Colonic mucosa (tissue), 4 donors: ENCODE results near the gene SEMA3E. TPM values are rescaled to one million over a fixed set of nuclear protein-coding genes. Genes with fewer than 3 reads are reported as not detected.
"Not testable (repeated sequence)": the region's sequence is repeated elsewhere in the genome, so short reads cannot be mapped to it uniquely, and the experiment has no call there.

Experiments
- DNase-seq: peaks from one replicate; pipeline ENCODE4 v3.0.0-alpha.2; 2020
- H3K27ac ChIP-seq: fragments of 200-600 bp; one replicate; pipeline ENCODE4 v1.8.0; 2021
- H3K27me3 ChIP-seq: fragments of 200-600 bp; one replicate; pipeline ENCODE4 v1.8.0; 2021
- H3K36me3 ChIP-seq: fragments of 200-600 bp; one replicate; pipeline ENCODE4 v1.8.0; 2021
- H3K4me1 ChIP-seq: fragments of 200-600 bp; one replicate; pipeline ENCODE4 v1.8.0; 2021; ENCODE audit warnings: mild to moderate bottlenecking
- H3K4me3 ChIP-seq: fragments of 200-600 bp; one replicate; pipeline ENCODE4 v1.8.0; 2021
- H3K9ac ChIP-seq, 2 donors: one replicate each; pipeline ENCODE4 v1.7.0; 2013; ENCODE audit warnings: control low read depth in 2 of 2, low read depth in 2 of 2, low read length in 2 of 2
- H3K9me3 ChIP-seq: fragments of 200-600 bp; one replicate; pipeline ENCODE4 v1.8.0; 2021
- CTCF ChIP-seq: fragments of 200-600 bp; IDR thresholded peaks from one replicate; pipeline ENCODE4 v1.8.0; 2022; ENCODE audit warnings: antibody characterized with exemption, mild to moderate bottlenecking
- intact Hi-C: fragments of 100-400 bp; cut with DNase I; formaldehyde crosslinking; loops from one replicate; pipeline ENCODE4 v1.14.1; 2022
- total RNA-seq, 2 donors: library from RNA; stranded (reverse); fragmentation: NEBNext Ultra II Directional in 1 of 2; extraction: Animal tissue kit (Norgen Biotek cat#: 25700) in 1 of 2; gene quantifications; one replicate each; pipeline ENCODE4 v1.2.1, GENCODE V29; 2021
- donor health status: healthy.
- donor health status: DM: no; HTN: no; CAD: no.
- donor health status: DM: no; HTN: no; CAD: no.

Gene SEMA3E
- total RNA-seq, 2 donors from 2014 or later: 1.2 to 2.3 TPM

GRCh38 chr7:83677180-83677866, 28.4 kb upstream of the SEMA3E start:
- Histone ChIP-seq H3K4me3 (no peak overlapping the region), H3K36me3 (no peaks in the 10 kb centered on the region), H3K9me3 (no peaks in the 10 kb centered on the region), H3K9ac (no peak overlapping the region), H3K4me1 (no peaks in the 10 kb centered on the region), H3K27ac (no peak overlapping the region), H3K27me3 (no peaks in the 10 kb centered on the region)
- peak; percentile 26 for DNase-seq
- intact Hi-C loops: no loop called here
- no peak for TF ChIP-seq CTCF

GRCh38 chr7:83673291-83673690, 24.4 kb upstream of the SEMA3E start:
- DNase-seq, intact Hi-C loops, H3K36me3 ChIP-seq, H3K27me3 ChIP-seq, H3K9ac ChIP-seq, H3K4me1 ChIP-seq, H3K9me3 ChIP-seq, H3K4me3 ChIP-seq, H3K27ac ChIP-seq: not testable (repeated sequence)

- H3K27me3 ChIP-seq: no peaks in the 10 kb centered on the region
- intact Hi-C loops: no loop called here
- no peak overlapping the region for H3K9ac ChIP-seq
- TF ChIP-seq CTCF: no peak
- no peak overlapping the region for H3K4me3 ChIP-seq
- H3K36me3 ChIP-seq: no peaks in the 10 kb centered on the region
- H3K9me3 ChIP-seq: no peaks in the 10 kb centered on the region
- no peak for DNase-seq
- no peak overlapping the region for H3K27ac ChIP-seq
- no peaks in the 10 kb centered on the region for H3K4me1 ChIP-seq
These were observed 23.2 kb upstream of the SEMA3E start for GRCh38 chr7:83672157-83672556.

- Histone ChIP-seq H3K9me3 (no peaks in the 10 kb centered on the region), H3K27ac (no peak overlapping the region), H3K9ac (no peak overlapping the region), H3K36me3 (no peaks in the 10 kb centered on the region), H3K27me3 (no peaks in the 10 kb centered on the region), H3K4me1 (no peaks in the 10 kb centered on the region), H3K4me3 (no peak overlapping the region)
- intact Hi-C loops: no loop called here
- no peak for DNase-seq
- no peak for TF ChIP-seq CTCF
These were observed 14.2 kb upstream of the SEMA3E start for GRCh38 chr7:83663131-83663530.

GRCh38 chr7:83658126-83658525, 9.2 kb upstream of the SEMA3E start:
- Histone ChIP-seq H3K4me3 (no peak overlapping the region), H3K9me3 (no peaks in the 10 kb centered on the region), H3K9ac (no peak overlapping the region), H3K27me3 (no peaks in the 10 kb centered on the region), H3K36me3 (no peaks in the 10 kb centered on the region), H3K27ac (no peak overlapping the region), H3K4me1 (no peaks in the 10 kb centered on the region)
- TF ChIP-seq CTCF: no peak
- intact Hi-C loops: loop anchor here (5.0 kb wide), 1 partner anchor 246 kb away; no protein-coding TSS in a partner anchor
- no peak for DNase-seq

- Histone ChIP-seq H3K36me3 (no peaks in the 10 kb centered on the region), H3K27ac (no peak overlapping the region), H3K4me3 (no peak overlapping the region), H3K27me3 (no peaks in the 10 kb centered on the region), H3K9ac (no peak overlapping the region), H3K9me3 (no peaks in the 10 kb centered on the region), H3K4me1 (no peaks in the 10 kb centered on the region)
- DNase-seq: peak; percentile 36
- TF ChIP-seq CTCF: peak; percentile 67
- intact Hi-C loops: loop anchor here (5.0 kb wide), 1 partner anchor 244 kb away; no protein-coding TSS in a partner anchor
These were observed 7.1 kb upstream of the SEMA3E start for GRCh38 chr7:83655951-83656556.
